Prostate gland (tissue), 2 donors: ENCODE results near the gene TREM2. TPM values are rescaled to one million over a fixed set of nuclear protein-coding genes. Genes with fewer than 3 reads are reported as not detected.
"Not testable (repeated sequence)": the region's sequence is repeated elsewhere in the genome, so short reads cannot be mapped to it uniquely, and the experiment has no call there.

ENCODE experiments used
- DNase-seq: peaks from one replicate; pipeline ENCODE4 v3.0.0-alpha.2; 2019; ENCODE audit warnings: low spot score
- H3K27ac ChIP-seq, 2 donors: fragments of 200-600 bp; sonication (generic); 2 replicates each; pipeline ENCODE4 v1.5.1; 2017 to 2019
- H3K27me3 ChIP-seq: fragments of 200-600 bp; sonication (generic); replicated peaks from 2 replicates; pipeline ENCODE4 v1.5.1; 2019; ENCODE audit not compliant: insufficient read depth
- H3K36me3 ChIP-seq, 2 donors: fragments of 200-600 bp; sonication (generic); 1 replicate in 1 of 2; 2 replicates in 1 of 2; pipeline versions ENCODE4 v1.5.1 to v1.8.1; 2017 to 2019
- H3K4me1 ChIP-seq: fragments of 200-600 bp; sonication (generic); replicated peaks from 2 replicates; pipeline ENCODE4 v1.5.1; 2019
- H3K4me3 ChIP-seq, 2 donors: fragments of 200-600 bp; sonication (generic); 2 replicates each; pipeline ENCODE4 v1.5.1; 2017 to 2019
- H3K9me3 ChIP-seq: fragments of 200-600 bp; sonication (generic); 2 replicates; pipeline ENCODE4 v1.5.1; 2017
- CTCF ChIP-seq, 4 experiments: fragments of 200-600 bp in 2 of 4; fragments of 450-650 bp in 2 of 4; sonication (generic) in 2 of 4; IDR thresholded peaks; 1 replicate in 3 of 4; 2 replicates in 1 of 4; pipeline ENCODE4 v1.5.1; 2016 to 2019; ENCODE audit warnings: antibody characterized with exemption in 4 of 4, mild to moderate bottlenecking in 2 of 4, moderate library complexity in 2 of 4
- POLR2A ChIP-seq: fragments of 450-650 bp; IDR thresholded peaks from one replicate; pipeline ENCODE4 v1.6.1; 2016; ENCODE audit warnings: antibody characterized with exemption, mild to moderate bottlenecking
- POLR2AphosphoS5 ChIP-seq: sonication (generic); formaldehyde crosslinking; IDR thresholded peaks from one replicate; pipeline ENCODE4 v1.6.1; 2017; ENCODE audit warnings: antibody characterized with exemption
- WGBS: methylation state at CpG from one replicate; pipeline ENCODE4 v1.1.5; 2018; 5-methylcytosine and 5-hydroxymethylcytosine counted together
- intact Hi-C: fragments of 100-400 bp; cut with DNase I; formaldehyde crosslinking; loops from one replicate; pipeline ENCODE4 v1.14.2; 2022
- total RNA-seq, 2 donors: library from RNA; depleted of rRNA; stranded (reverse); fragments of >200 nt; gene quantifications; one replicate each; pipeline ENCODE4 v1.1.0, GENCODE V29; 2016

The TREM2 gene
- total RNA-seq, 2 donors from 2014 or later = 6.8 to 8.1 TPM

GRCh38 chr6:41190791-41191190, 27.9 kb upstream of the TREM2 start:
- H3K4me1 ChIP-seq = no peaks in the 10 kb centered on the region
- H3K27me3 ChIP-seq = no peaks in the 10 kb centered on the region
- intact Hi-C loops = no loop called here
- no peak overlapping the region for H3K4me3 ChIP-seq
- DNase-seq = no peak
- TF ChIP-seq POLR2A (no peak), POLR2AphosphoS5 (no peak), CTCF (IDR thresholded peaks at IDR 0.05) (no peak)
- no peaks in the 10 kb centered on the region for H3K36me3 ChIP-seq
- 88% methylated on average over 3 of the region's 3 CpGs for WGBS
- no peak overlapping the region for H3K27ac ChIP-seq
- H3K9me3 ChIP-seq = no peaks in the 10 kb centered on the region

- no peak overlapping the region for H3K27ac ChIP-seq
- no peaks in the 10 kb centered on the region for H3K27me3 ChIP-seq
- WGBS = 93% methylated on average over 2 of the region's 2 CpGs
- H3K9me3 ChIP-seq = no peaks in the 10 kb centered on the region
- intact Hi-C loops = no loop called here
- no peaks in the 10 kb centered on the region for H3K4me1 ChIP-seq
- no peaks in the 10 kb centered on the region for H3K36me3 ChIP-seq
- H3K4me3 ChIP-seq = no peak overlapping the region
- TF ChIP-seq CTCF (IDR thresholded peaks at IDR 0.05) = no peak
- no peak for DNase-seq
Observed at GRCh38 chr6:41189967-41190366, 27.1 kb upstream of the TREM2 start.

GRCh38 chr6:41189046-41189445, 26.1 kb upstream of the TREM2 start:
- intact Hi-C loops, H3K27me3 ChIP-seq, H3K9me3 ChIP-seq, H3K4me1 ChIP-seq, H3K36me3 ChIP-seq, H3K27ac ChIP-seq, DNase-seq, H3K4me3 ChIP-seq: not testable (repeated sequence)

GRCh38 chr6:41187924-41188886, 25.3 kb upstream of the TREM2 start:
- H3K27ac ChIP-seq = no peak overlapping the region
- DNase-seq = no peak
- no peaks in the 10 kb centered on the region for H3K27me3 ChIP-seq
- H3K4me3 ChIP-seq = no peak overlapping the region
- H3K9me3 ChIP-seq = no peaks in the 10 kb centered on the region
- TF ChIP-seq POLR2AphosphoS5 (no peak), POLR2A (no peak)
- 82% methylated on average over 8 of the region's 8 CpGs for WGBS
- intact Hi-C loops = no loop called here
- no peaks in the 10 kb centered on the region for H3K36me3 ChIP-seq
- no peaks in the 10 kb centered on the region for H3K4me1 ChIP-seq

- H3K9me3 ChIP-seq = no peaks in the 10 kb centered on the region
- no peaks in the 10 kb centered on the region for H3K4me1 ChIP-seq
- no peaks in the 10 kb centered on the region for H3K36me3 ChIP-seq
- no peak overlapping the region for H3K4me3 ChIP-seq
- intact Hi-C loops = no loop called here
- H3K27me3 ChIP-seq = no peaks in the 10 kb centered on the region
- H3K27ac ChIP-seq = no peak overlapping the region
- TF ChIP-seq CTCF (IDR thresholded peaks at IDR 0.05) = no peak
- no peak for TF ChIP-seq POLR2A
- TF ChIP-seq POLR2AphosphoS5 = no peak
- 88% methylated on average over 10 of the region's 10 CpGs for WGBS
- no peak for DNase-seq
Observed at GRCh38 chr6:41186031-41186562, 23.2 kb upstream of the TREM2 start.

GRCh38 chr6:41184761-41185160, 21.8 kb upstream of the TREM2 start:
- no peak for DNase-seq
- no peak overlapping the region for H3K4me3 ChIP-seq
- TF ChIP-seq POLR2A = no peak
- TF ChIP-seq POLR2AphosphoS5 = no peak
- no peak for TF ChIP-seq CTCF (IDR thresholded peaks at IDR 0.05)
- no peaks in the 10 kb centered on the region for H3K27me3 ChIP-seq
- no peaks in the 10 kb centered on the region for H3K4me1 ChIP-seq
- intact Hi-C loops = no loop called here
- no peak overlapping the region for H3K27ac ChIP-seq
- H3K36me3 ChIP-seq = no peaks in the 10 kb centered on the region
- no peaks in the 10 kb centered on the region for H3K9me3 ChIP-seq
- 78% methylated on average over 7 of the region's 7 CpGs for WGBS
